ENCODE data around the gene CELF4.

CELF4 gene

GRCh38 chr18:37315935-37316334 is 249.7 kb downstream of the CELF4 start:
- TF ChIP-seq CTCF (IDR thresholded peaks at IDR 0.05; ENCODE audit: low read depth, low read length, missing control alignments), result no peak
- no peak overlapping the region for H3K4me3 ChIP-seq (ENCODE audit: low read depth, low read length)
- no peak for DNase-seq (ENCODE audit: low read depth)

- no peak overlapping the region for H3K4me3 ChIP-seq (ENCODE audit: low read depth, low read length)
- no peak for DNase-seq (ENCODE audit: low read depth)
- TF ChIP-seq CTCF (IDR thresholded peaks at IDR 0.05; ENCODE audit: low read depth, low read length, missing control alignments), result no peak
Observed at GRCh38 chr18:37314534-37314933, 251.1 kb downstream of the CELF4 start.

GRCh38 chr18:37313624-37314023 is 252.0 kb downstream of the CELF4 start:
- DNase-seq (ENCODE audit: low read depth), result no peak
- TF ChIP-seq CTCF (IDR thresholded peaks at IDR 0.05; ENCODE audit: low read depth, low read length, missing control alignments), result no peak
- H3K4me3 ChIP-seq (ENCODE audit: low read depth, low read length), result no peak overlapping the region

GRCh38 chr18:37309861-37310260 is 255.7 kb downstream of the CELF4 start:
- H3K4me3 ChIP-seq (ENCODE audit: low read depth, low read length), result no peak overlapping the region
- no peak for TF ChIP-seq CTCF (IDR thresholded peaks at IDR 0.05; ENCODE audit: low read depth, low read length, missing control alignments)
- DNase-seq (ENCODE audit: low read depth), result no peak

- no peak for TF ChIP-seq CTCF (IDR thresholded peaks at IDR 0.05; ENCODE audit: low read depth, low read length, missing control alignments)
- no peak overlapping the region for H3K4me3 ChIP-seq (ENCODE audit: low read depth, low read length)
- DNase-seq (ENCODE audit: low read depth), result no peak
Observed at GRCh38 chr18:37309059-37309458, 256.5 kb downstream of the CELF4 start.

GRCh38 chr18:37307181-37307580 is 258.4 kb downstream of the CELF4 start:
- no peak for DNase-seq (ENCODE audit: low read depth)
- no peak overlapping the region for H3K4me3 ChIP-seq (ENCODE audit: low read depth, low read length)
- TF ChIP-seq CTCF (IDR thresholded peaks at IDR 0.05; ENCODE audit: low read depth, low read length, missing control alignments), result no peak

- TF ChIP-seq CTCF (IDR thresholded peaks at IDR 0.05; ENCODE audit: low read depth, low read length, missing control alignments), result no peak
- no peak for DNase-seq (ENCODE audit: low read depth)
- no peak overlapping the region for H3K4me3 ChIP-seq (ENCODE audit: low read depth, low read length)
Observed at GRCh38 chr18:37306432-37306831, 259.2 kb downstream of the CELF4 start.

Data from GM12864 (cell line).